ENCODE data around the gene WDR7.

The WDR7 gene

DNA sequence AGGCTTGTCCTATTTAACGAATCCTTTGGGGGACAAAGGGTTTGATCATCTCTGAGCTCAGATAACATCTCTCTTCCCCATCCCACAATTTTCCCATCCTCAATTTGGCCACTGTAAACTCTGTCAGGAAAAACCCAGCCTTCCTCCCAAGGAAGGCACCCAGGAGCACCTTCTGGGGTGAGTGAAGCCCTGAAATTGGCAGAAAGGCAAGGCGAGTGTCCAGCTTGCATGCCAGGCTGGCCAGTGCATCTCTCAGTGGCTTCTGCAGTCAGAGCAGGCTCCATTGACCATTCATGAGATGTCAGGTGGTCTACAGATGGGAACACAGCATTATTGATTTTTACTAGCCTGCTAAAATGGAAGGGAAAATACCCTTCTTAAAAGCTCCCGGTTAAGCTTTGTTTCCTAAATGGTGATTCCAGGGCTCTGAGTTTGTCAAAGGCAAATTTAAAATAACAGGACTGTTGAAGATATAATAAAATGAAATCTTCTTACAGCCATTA is 412.5 kb downstream of the WDR7 start:
- in situ Hi-C loops (cut with MboI; ENCODE audit: low sequenced_read_pairs), result no loop called here

DNA sequence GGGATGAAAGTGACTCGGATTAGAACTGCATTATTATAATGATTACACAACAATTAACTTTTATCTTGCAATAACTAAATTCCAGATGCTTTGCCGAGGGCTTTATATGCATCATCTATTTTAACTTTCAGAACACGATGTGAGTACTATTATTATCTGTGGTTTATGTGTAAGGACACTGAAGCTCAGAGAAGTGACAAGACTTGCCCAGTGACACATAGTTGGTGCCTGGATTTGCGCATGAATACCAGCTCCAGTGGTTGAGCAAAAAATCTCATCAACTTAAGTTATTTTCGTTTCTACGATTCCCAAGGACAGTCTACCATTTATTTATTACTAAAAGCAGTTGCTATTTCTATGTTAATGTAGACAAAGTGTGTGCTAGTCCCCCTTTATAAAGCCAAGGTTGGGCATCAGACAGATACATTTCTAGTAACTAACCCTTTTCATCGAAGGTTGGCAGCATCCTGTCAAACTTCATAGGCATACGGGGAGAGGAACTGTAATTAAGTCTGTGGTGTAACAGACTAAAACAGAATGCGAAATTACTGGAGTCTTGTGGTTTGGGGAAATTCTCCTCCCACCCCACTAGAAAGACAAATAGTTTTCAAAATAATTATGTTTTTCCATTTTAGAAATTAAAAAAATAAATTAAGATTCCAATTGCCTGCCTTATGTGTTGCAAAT is 422.5 kb downstream of the WDR7 start:
- in situ Hi-C loops (cut with MboI; ENCODE audit: low sequenced_read_pairs), result no loop called here

- in situ Hi-C loops (cut with MboI; ENCODE audit: low sequenced_read_pairs), result no loop called here
Measured at GRCh38 chr18:57075716-57076400, 424.7 kb downstream of the WDR7 start.

DNA sequence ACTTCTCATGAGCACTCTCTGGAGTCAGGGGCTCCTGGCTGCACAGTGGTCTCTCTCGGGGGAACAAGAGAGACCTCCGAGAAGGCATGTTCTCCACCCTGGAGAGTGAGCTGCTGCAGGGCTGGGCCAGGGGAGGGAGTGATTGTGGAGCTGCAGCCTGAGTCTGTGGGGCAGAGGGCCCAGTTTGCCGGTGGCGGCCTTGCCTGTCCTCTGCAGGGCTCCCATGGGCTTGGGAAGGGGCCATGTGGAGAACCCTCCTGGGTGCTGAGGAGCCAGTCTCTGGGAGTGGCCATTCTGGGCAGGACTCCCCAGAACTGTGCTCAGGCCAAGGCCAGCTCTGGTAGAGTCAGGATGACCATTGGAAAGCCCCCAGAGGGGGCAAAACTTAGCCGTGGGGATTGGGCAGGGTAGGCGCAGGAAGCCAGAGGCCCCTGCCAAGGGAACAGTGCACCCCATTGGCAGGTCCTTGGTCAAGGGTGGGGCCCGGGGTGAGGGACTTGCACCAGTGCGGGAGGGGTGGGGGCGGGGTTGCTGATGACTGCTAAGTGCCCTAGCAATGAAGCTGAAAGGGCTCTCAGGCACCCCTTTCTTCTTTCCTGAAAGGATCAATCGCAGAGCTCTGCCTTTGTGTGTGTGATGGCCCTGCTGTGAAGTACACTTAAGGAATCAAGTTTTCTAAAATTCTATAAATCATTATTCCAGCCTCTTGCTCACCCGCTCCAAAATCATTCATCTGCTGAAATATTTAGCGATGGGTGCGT is 426.0 kb downstream of the WDR7 start:
- in situ Hi-C loops (cut with MboI; ENCODE audit: low sequenced_read_pairs), result no loop called here

DNA sequence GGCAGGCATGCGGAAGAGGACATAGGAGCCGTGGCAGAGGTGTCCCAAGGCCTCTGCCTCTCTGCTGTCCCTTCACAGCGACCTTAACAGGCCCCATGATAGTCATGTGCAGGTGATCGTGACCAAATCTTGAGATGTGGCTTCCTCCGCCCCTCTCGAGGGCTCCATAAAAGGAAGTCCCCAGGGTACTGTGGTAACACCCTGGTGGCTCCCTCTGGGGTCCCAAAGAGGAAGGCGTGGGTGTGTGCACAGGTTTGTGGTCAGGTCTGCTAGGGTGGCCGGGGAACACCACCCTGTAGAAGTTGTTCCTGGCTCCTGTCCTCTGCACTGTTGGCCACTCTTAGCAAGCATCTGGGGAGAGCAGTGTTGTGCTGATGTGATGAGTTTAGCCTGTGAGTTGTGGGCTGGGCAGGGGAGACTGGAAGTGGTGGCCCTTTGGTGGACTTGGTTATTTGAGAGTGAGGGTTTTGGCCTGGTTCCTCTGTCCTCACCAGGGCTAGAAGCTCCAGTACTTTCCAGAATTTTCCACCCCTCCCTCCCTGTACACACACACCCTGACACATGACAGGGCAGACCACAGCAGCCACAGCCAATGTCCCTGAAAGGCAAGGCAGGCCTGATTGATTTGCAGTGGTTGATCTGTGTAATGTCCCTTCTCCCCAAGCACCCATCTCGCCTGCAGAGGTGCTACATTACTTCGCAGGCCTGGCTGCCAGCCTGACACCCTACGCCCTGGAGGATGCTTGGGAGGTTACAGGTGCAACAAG is 426.8 kb downstream of the WDR7 start:
- in situ Hi-C loops (cut with MboI; ENCODE audit: low sequenced_read_pairs), result no loop called here

- in situ Hi-C loops (cut with MboI; ENCODE audit: low sequenced_read_pairs), result no loop called here
Measured at GRCh38 chr18:57078614-57079013, 427.5 kb downstream of the WDR7 start.

- in situ Hi-C loops (cut with MboI; ENCODE audit: low sequenced_read_pairs), result no loop called here
Measured at GRCh38 chr18:57080479-57080878, 429.3 kb downstream of the WDR7 start.

DNA sequence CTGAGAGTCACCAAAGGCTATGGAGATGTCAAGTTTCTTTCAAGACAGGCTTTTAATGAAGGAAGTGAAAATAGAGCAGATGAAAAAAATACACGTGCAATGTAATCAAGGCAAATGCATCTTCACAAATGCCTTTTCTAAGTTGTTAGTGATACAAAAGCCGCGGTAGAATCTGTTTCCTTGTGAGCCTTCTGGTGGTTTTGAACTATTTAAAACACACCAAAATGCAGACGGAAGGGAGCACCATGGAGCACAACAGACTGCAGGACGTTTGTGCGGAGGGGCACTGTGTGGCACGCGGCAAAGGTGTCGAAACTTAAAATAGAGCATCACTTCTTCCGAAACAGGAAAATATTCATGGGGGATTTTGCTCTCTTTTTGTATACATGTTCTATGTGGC is 430.7 kb downstream of the WDR7 start:
- in situ Hi-C loops (cut with MboI; ENCODE audit: low sequenced_read_pairs), result no loop called here

GRCh38 chr18:57083485-57083884 is 432.3 kb downstream of the WDR7 start:
- in situ Hi-C loops (cut with MboI; ENCODE audit: low sequenced_read_pairs), result no loop called here

- in situ Hi-C loops (cut with MboI; ENCODE audit: low sequenced_read_pairs), result no loop called here
Measured at GRCh38 chr18:57084331-57085271, 433.4 kb downstream of the WDR7 start.

- in situ Hi-C loops (cut with MboI; ENCODE audit: low sequenced_read_pairs), result no loop called here
Measured at GRCh38 chr18:57085371-57085770, 434.2 kb downstream of the WDR7 start.

DNA sequence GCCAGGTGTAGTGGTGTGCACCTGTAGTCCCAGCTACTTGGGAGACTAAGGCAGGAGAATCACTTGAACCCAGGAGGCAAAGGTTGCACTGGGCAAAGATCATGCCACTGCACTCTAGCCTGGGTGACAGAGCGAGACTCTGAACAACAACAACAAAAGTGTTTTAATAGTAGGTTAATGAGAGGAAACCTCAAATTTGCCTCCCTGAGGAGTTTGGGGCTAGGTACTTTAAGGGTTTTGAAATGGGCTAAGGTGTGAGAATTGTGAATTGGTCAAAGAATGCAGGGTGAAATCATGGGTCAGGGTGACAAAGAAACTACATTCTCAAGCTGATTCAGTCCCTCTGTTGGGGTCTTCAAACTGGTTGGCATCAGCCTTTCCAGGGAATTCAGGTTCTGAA is 435.0 kb downstream of the WDR7 start:
- in situ Hi-C loops (cut with MboI; ENCODE audit: low sequenced_read_pairs), result no loop called here
